Central memory CD8-positive, alpha-beta T cell (primary cell): Measurements from ENCODE around the gene NRN1.
A peak's percentile ranks its signal among the peaks of the same experiment; 100 is the strongest.

Source experiments
- ATAC-seq: fragments of 150-1000 bp; cut with Tn5 transposase; replicated peaks from 2 replicates; pipeline ENCODE4 v1.10.0; 2022; ENCODE audit warnings: mild to moderate bottlenecking, moderate FRiP score, moderate number of reproducible peaks; ENCODE audit not compliant: poor library complexity, severe bottlenecking; ENCODE audit errors: extremely low read depth
- DNase-seq, 2 donors: peaks; one replicate each; pipeline ENCODE4 v3.0.0; 2021; ENCODE audit warnings: low spot score in 2 of 2
- H3K27ac Mint-ChIP-seq: one replicate; pipeline ENCODE4 v1.8.0; 2022; ENCODE audit warnings: low read depth, mild to moderate bottlenecking, moderate library complexity, mixed read lengths
- H3K27me3 Mint-ChIP-seq: one replicate; pipeline ENCODE4 v1.8.0; 2022; ENCODE audit warnings: mixed read lengths
- H3K36me3 Mint-ChIP-seq: one replicate; pipeline ENCODE4 v1.8.0; 2022; ENCODE audit warnings: mild to moderate bottlenecking, moderate library complexity, mixed read lengths; ENCODE audit not compliant: insufficient read depth
- H3K4me1 Mint-ChIP-seq: one replicate; pipeline ENCODE4 v1.8.0; 2022; ENCODE audit warnings: mixed read lengths
- H3K4me3 Mint-ChIP-seq: one replicate; pipeline ENCODE4 v1.8.0; 2022; ENCODE audit warnings: mild to moderate bottlenecking, moderate library complexity, mixed read lengths
- H3K9me3 Mint-ChIP-seq: one replicate; pipeline ENCODE4 v1.8.0; 2022; ENCODE audit warnings: mixed read lengths

Gene NRN1

GRCh38 chr6:6007366-6008088, 802 bp upstream of the NRN1 start:
- H3K27me3 Mint-ChIP-seq: peaks cover 80% of the 10 kb centered on the region
- H3K4me3 Mint-ChIP-seq: peak overlapping the region; percentile 69
- H3K4me1 Mint-ChIP-seq: peaks cover 55% of the 10 kb centered on the region
- H3K9me3 Mint-ChIP-seq: peaks cover 18% of the 10 kb centered on the region
- peaks cover 45% of the 10 kb centered on the region for H3K36me3 Mint-ChIP-seq
- ATAC-seq: peak; percentile 16
- no peak for DNase-seq
- no peak overlapping the region for H3K27ac Mint-ChIP-seq

DNA sequence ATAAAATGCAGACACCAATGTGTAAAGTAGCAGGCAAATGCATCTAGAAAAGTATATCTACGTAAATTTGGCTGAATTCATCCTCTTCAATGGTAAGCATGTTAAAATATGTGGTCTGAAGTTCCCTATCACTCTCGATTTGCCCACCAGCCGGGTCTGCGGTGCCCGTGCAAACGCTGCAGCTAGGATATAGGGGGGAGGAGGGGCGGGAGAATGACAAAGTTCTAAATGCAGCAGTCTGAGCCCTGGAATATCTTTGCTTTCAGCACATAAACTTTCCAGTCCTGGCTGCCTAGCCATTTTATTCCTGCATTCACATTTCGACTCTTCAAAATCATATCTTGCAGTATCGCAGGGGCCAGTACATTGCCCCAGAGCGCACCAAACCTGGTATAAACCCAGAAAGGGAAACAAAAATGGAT, 708 bp downstream of the NRN1 start:
- peak overlapping the region; percentile 69 for H3K4me3 Mint-ChIP-seq
- H3K27ac Mint-ChIP-seq: peak overlapping the region; percentile 91
- no peak for DNase-seq

GRCh38 chr6:6005051-6006005, 1.4 kb downstream of the NRN1 start:
- H3K36me3 Mint-ChIP-seq: peaks cover 54% of the 10 kb centered on the region
- H3K4me3 Mint-ChIP-seq: peak overlapping the region; percentile 69
- H3K27ac Mint-ChIP-seq: peak overlapping the region; percentile 91
- H3K9me3 Mint-ChIP-seq: peaks cover 19% of the 10 kb centered on the region
- peaks cover 94% of the 10 kb centered on the region for H3K27me3 Mint-ChIP-seq
- DNase-seq: no peak
- peaks cover 57% of the 10 kb centered on the region for H3K4me1 Mint-ChIP-seq
- ATAC-seq: no peak

More for the DNA sequence above, 708 bp downstream of the NRN1 start:
- Mint-ChIP-seq H3K9me3 (peaks cover 18% of the 10 kb centered on the region), H3K4me1 (peaks cover 56% of the 10 kb centered on the region), H3K36me3 (peaks cover 54% of the 10 kb centered on the region), H3K27me3 (peaks cover 87% of the 10 kb centered on the region)
- no peak for ATAC-seq

- peaks cover 96% of the 10 kb centered on the region for H3K27me3 Mint-ChIP-seq
- peaks cover 61% of the 10 kb centered on the region for H3K36me3 Mint-ChIP-seq
- peaks cover 64% of the 10 kb centered on the region for H3K4me1 Mint-ChIP-seq
- peak overlapping the region; percentile 91 for H3K27ac Mint-ChIP-seq
- DNase-seq (no peak), ATAC-seq (no peak)
- peak overlapping the region; percentile 69 for H3K4me3 Mint-ChIP-seq
- H3K9me3 Mint-ChIP-seq: peaks cover 22% of the 10 kb centered on the region
These were observed 2.2 kb downstream of the NRN1 start for GRCh38 chr6:6004390-6004995.

DNA sequence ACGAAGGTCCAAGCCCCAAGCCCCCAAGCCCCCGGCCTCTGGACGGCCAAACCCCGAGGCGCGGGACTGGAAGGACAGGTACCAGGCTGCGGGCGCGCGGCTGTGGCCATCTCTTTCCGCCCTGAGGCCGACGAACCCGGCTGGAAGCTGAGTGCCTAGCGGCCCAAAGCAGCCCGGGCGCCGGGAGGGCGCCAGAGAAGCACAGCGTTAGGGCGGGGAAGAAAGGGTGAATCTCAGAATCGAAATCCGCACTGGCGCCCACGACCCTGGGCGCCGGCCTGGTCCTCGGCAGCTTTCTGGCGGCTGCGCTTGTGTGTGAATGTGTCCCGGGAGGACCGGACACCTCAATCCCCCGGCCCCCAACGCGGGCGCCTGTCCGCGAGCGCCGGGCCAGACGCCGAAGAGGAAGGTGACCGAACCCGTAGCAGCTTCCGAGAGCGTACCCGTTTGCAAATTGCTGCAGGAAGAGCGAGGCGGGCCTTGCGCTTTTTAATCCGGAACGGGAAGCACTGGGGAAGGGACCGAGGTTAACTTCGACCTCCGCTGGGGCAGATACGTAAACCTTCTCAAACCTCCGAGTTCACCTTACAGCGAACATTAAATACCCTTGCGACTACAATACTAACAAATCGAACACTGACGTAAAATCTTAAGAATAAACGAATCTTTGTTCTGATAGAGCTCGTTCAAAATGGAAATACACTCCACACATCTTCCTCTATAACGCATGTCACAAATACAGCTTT, 2.9 kb downstream of the NRN1 start:
- no peak for ATAC-seq
- Mint-ChIP-seq H3K4me1 (peaks cover 62% of the 10 kb centered on the region), H3K4me3 (peak overlapping the region; percentile 69), H3K9me3 (peaks cover 22% of the 10 kb centered on the region), H3K27me3 (peaks cover 99% of the 10 kb centered on the region), H3K36me3 (peaks cover 61% of the 10 kb centered on the region), H3K27ac (peak overlapping the region; percentile 91)
- DNase-seq: no peak

GRCh38 chr6:6002848-6003620, 3.7 kb downstream of the NRN1 start:
- H3K4me1 Mint-ChIP-seq: peaks cover 64% of the 10 kb centered on the region

DNA sequence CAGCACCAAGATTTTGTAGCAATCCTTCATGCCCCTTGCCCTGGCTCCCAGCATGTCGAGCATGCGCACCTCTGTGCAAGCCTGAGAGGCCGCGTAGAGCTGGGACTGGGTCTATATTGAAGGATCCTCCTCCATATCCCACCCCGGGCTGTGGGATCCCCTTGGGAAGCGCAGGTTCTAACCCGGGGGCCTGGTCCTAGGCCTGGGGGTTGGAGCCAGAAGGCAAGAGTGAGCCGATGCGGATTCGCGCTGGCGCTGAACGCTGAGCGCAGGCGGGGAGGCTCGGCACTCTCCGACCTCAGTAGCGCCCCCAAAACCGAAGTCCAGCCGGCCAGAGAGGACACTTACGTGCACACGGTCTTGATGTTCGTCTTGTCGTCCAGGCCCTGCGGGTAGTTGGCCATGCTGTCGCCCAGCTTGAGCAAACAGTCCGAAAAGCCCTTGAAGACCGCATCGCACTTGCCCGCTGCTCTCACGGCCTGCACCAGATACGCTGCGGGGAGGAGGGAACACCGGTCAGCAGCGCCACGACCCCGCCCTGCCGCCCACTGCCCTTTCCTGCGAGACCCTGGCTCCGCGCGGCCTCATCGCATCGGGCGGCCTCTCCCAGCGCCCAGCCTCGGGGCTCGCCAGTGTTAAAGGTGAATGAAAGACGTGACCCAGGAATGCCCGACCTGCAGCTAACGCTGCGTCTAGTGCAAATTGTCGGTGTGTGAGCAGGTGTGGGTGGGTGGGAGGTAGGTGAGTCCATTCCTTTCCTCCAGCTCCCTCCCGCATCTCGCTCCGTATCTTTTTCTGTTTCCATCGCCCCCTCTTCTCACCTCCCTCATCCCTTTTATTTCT, 4.5 kb downstream of the NRN1 start:
- DNase-seq (no peak), ATAC-seq (no peak)
- Mint-ChIP-seq H3K27me3 (peaks cover 100% of the 10 kb centered on the region), H3K27ac (peak overlapping the region; percentile 91), H3K4me3 (peak overlapping the region; percentile 69), H3K36me3 (peaks cover 58% of the 10 kb centered on the region), H3K9me3 (peaks cover 22% of the 10 kb centered on the region), H3K4me1 (peaks cover 64% of the 10 kb centered on the region)

More at GRCh38 chr6:6002848-6003620, 3.7 kb downstream of the NRN1 start:
- Mint-ChIP-seq H3K27ac (peak overlapping the region; percentile 91), H3K9me3 (peaks cover 22% of the 10 kb centered on the region), H3K4me3 (peak overlapping the region; percentile 69), H3K36me3 (peaks cover 65% of the 10 kb centered on the region), H3K27me3 (peaks cover 100% of the 10 kb centered on the region)
- no peak for DNase-seq
- no peak for ATAC-seq

- DNase-seq: no peak
- H3K27me3 Mint-ChIP-seq: peaks cover 100% of the 10 kb centered on the region
- peaks cover 22% of the 10 kb centered on the region for H3K9me3 Mint-ChIP-seq
- no peak for ATAC-seq
- H3K4me3 Mint-ChIP-seq: peak overlapping the region; percentile 69
- peaks cover 58% of the 10 kb centered on the region for H3K36me3 Mint-ChIP-seq
- no peak overlapping the region for H3K27ac Mint-ChIP-seq
- peaks cover 64% of the 10 kb centered on the region for H3K4me1 Mint-ChIP-seq
These were observed 5.3 kb downstream of the NRN1 start for GRCh38 chr6:6001443-6001842.

GRCh38 chr6:5999688-6000608, 6.8 kb downstream of the NRN1 start:
- peaks cover 100% of the 10 kb centered on the region for H3K27me3 Mint-ChIP-seq
- peaks cover 53% of the 10 kb centered on the region for H3K36me3 Mint-ChIP-seq
- no peak for ATAC-seq
- no peak for DNase-seq
- peaks cover 11% of the 10 kb centered on the region for H3K9me3 Mint-ChIP-seq
- peaks cover 67% of the 10 kb centered on the region for H3K4me1 Mint-ChIP-seq
- H3K4me3 Mint-ChIP-seq: peak overlapping the region; percentile 19
- peak overlapping the region; percentile 2 for H3K27ac Mint-ChIP-seq
